C4-2B (cell line): ENCODE measurements around the gene SWAP70.

Experiments used
- CTCF ChIP-seq: fragments of 450-650 bp; conservative IDR thresholded peaks from 2 replicates; pipeline ENCODE4 v1.5.1; 2017; ENCODE audit warnings: mild to moderate bottlenecking
- ZFX ChIP-seq: fragments of 450-650 bp; IDR thresholded peaks from 2 replicates; pipeline ENCODE4 v1.6.1; 2017

- no peak for TF ChIP-seq CTCF
- TF ChIP-seq ZFX, result no peak
These were observed 83.4 kb downstream of the SWAP70 start for GRCh38 chr11:9747229-9747628.
